Stimulated activated CD4-positive, alpha-beta T cell treated with anti-CD3 and anti-CD28 coated beads, TNF-alpha, amount 100 ng/mL, for 4 hours (primary cell): ENCODE measurements around the gene MYRFL.
"Not testable (repeated sequence)": the region's sequence is repeated elsewhere in the genome, so short reads cannot be mapped to it uniquely, and the experiment has no call there.

Source experiments
- DNase-seq, 3 experiments: peaks; one replicate each; pipeline ENCODE4 v3.0.0-alpha.2; 2020; ENCODE audit warnings: low read depth in 3 of 3

Gene MYRFL

GRCh38 chr12:69986114-69986513 is 161.1 kb downstream of the MYRFL start:
- no peak for DNase-seq

- DNase-seq: no peak
Observed at GRCh38 chr12:69987579-69988091, 162.6 kb downstream of the MYRFL start.

GRCh38 chr12:69988481-69989321 is 163.7 kb downstream of the MYRFL start:
- DNase-seq: no peak

GRCh38 chr12:69991690-69992288 is 166.8 kb downstream of the MYRFL start:
- no peak for DNase-seq

- DNase-seq: no peak
Observed at GRCh38 chr12:69993433-69993832, 168.4 kb downstream of the MYRFL start.

GRCh38 chr12:69994086-69994485 is 169.1 kb downstream of the MYRFL start:
- not testable (repeated sequence) for DNase-seq

- no peak for DNase-seq
Observed at GRCh38 chr12:69994724-69995173, 169.7 kb downstream of the MYRFL start.

- no peak for DNase-seq
Observed at GRCh38 chr12:69996241-69996640, 171.2 kb downstream of the MYRFL start.

GRCh38 chr12:69996722-69997121 is 171.7 kb downstream of the MYRFL start:
- no peak for DNase-seq

GRCh38 chr12:69998011-69998410 is 173.0 kb downstream of the MYRFL start:
- no peak for DNase-seq

GRCh38 chr12:69998922-69999321 is 173.9 kb downstream of the MYRFL start:
- DNase-seq: no peak

GRCh38 chr12:69999561-69999960 is 174.5 kb downstream of the MYRFL start:
- DNase-seq: no peak

- no peak for DNase-seq
Observed at GRCh38 chr12:70002097-70002911, 177.3 kb downstream of the MYRFL start.

GRCh38 chr12:70002912-70003255 is 177.9 kb downstream of the MYRFL start:
- no peak for DNase-seq

- no peak for DNase-seq
Observed at GRCh38 chr12:70005864-70006618, 181.0 kb downstream of the MYRFL start.

GRCh38 chr12:70006619-70006973 is 181.6 kb downstream of the MYRFL start:
- DNase-seq: no peak

GRCh38 chr12:70007687-70008086 is 182.7 kb downstream of the MYRFL start:
- no peak for DNase-seq
